Measurements from ENCODE around the gene CPA3. TPM values are rescaled to one million over a fixed set of nuclear protein-coding genes. Genes with fewer than 3 reads are reported as not detected.

The CPA3 gene
- total and polyA plus RNA-seq, 2 donors (not counting 1 experiment from before 2014, with no cell fraction given) = not detected

DNA sequence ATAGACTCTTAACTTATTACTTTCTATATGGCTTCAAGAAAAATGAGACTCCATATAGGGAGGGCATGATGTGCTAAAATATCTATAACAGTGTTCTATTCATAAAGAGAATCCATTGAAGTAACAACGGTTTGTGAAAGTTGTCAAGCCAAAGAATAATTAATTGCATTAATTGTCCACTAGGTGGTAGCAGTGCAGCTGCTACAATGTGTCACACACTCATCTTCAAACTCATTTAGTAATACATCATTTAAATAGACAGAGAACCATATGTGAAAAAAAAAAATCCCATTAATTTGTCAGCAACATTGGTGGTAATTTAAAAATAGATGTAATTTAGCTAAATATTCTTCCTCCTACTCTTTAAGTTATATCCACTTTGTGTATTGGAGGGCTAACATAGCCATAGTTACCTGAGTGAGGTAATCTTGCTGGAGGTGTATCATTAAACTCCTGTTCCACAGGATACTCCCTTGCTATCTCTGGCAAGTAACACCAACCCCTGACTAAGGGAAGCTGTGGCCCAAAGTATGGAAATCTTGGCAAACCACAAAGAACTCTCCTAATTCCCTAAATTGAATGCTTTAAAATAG, 3.7 kb upstream of the CPA3 start:
- peak; percentile 37 for DNase-seq
- Histone ChIP-seq H2AFZ (ENCODE audit: insufficient read depth, low read depth, low read length, poor library complexity, severe bottlenecking) (no peak overlapping the region), H3K9me3 (ENCODE audit: control extremely low read depth in 1 of 3, control insufficient read depth in 2 of 3, insufficient read depth in 1 of 3, low read length in 2 of 3) (no peaks in the 10 kb centered on the region), H3K27ac (ENCODE audit: low read length in 2 of 2) (no peak overlapping the region), H4K20me1 (ENCODE audit: control insufficient read depth, insufficient read depth, low read length, poor library complexity, severe bottlenecking) (no peaks in the 10 kb centered on the region), H3K4me2 (replicated peaks; ENCODE audit: low read depth, low read length, poor library complexity, severe bottlenecking) (no peak overlapping the region), H3K9ac (ENCODE audit: low read length) (no peak overlapping the region), H3K4me3 (ENCODE audit: control extremely low read depth in 1 of 5, extremely low read depth in 1 of 5, insufficient read depth in 1 of 5, low read depth in 2 of 5, low read length in 4 of 5) (no peak overlapping the region), H3K4me1 (ENCODE audit: control insufficient read depth in 2 of 2, insufficient read depth in 2 of 2, low read length in 2 of 2) (no peaks in the 10 kb centered on the region), H3K36me3 (replicated peaks in 1 of 2; ENCODE audit: control extremely low read depth in 1 of 2, control insufficient read depth in 1 of 2, extremely low read depth in 1 of 2, insufficient read depth in 2 of 2, low read length in 1 of 2) (no peaks in the 10 kb centered on the region), H3K79me2 (ENCODE audit: control insufficient read depth, insufficient read depth, low read length) (no peaks in the 10 kb centered on the region), H3K27me3 (replicated peaks in 1 of 4; ENCODE audit: control extremely low read depth in 1 of 4, control insufficient read depth in 3 of 4, insufficient read depth in 4 of 4, low read length in 3 of 4) (peaks cover 0 to 4% (median 0%) of the 10 kb centered on the region in 4 experiments)
- ChIA-PET CTCF (interaction anchor here (0.8 to 4.7 kb wide), 8 partner anchors 8 to 89 kb away, joined by 3 to 40 read pairs (median 7); no protein-coding TSS in a partner anchor), POLR2A (no interaction called here)
- Mint-ChIP-seq H3K27ac (no peak overlapping the region), H3K9me3 (ENCODE audit: insufficient read depth) (no peaks in the 10 kb centered on the region), H3K4me1 (no peaks in the 10 kb centered on the region), H3K4me3 (no peak overlapping the region), H3K27me3 (peaks cover 19% of the 10 kb centered on the region)
- no CpG with 5 or more reads among the region's 1 CpG for WGBS (ENCODE audit: insufficient coverage)
- no peak for TF ChIP-seq EZH2 (IDR thresholded peaks at IDR 0.05; ENCODE audit: borderline replicate concordance, insufficient read depth, low read depth, low read length, poor library complexity, severe bottlenecking)
- TF ChIP-seq, protein P1, sequence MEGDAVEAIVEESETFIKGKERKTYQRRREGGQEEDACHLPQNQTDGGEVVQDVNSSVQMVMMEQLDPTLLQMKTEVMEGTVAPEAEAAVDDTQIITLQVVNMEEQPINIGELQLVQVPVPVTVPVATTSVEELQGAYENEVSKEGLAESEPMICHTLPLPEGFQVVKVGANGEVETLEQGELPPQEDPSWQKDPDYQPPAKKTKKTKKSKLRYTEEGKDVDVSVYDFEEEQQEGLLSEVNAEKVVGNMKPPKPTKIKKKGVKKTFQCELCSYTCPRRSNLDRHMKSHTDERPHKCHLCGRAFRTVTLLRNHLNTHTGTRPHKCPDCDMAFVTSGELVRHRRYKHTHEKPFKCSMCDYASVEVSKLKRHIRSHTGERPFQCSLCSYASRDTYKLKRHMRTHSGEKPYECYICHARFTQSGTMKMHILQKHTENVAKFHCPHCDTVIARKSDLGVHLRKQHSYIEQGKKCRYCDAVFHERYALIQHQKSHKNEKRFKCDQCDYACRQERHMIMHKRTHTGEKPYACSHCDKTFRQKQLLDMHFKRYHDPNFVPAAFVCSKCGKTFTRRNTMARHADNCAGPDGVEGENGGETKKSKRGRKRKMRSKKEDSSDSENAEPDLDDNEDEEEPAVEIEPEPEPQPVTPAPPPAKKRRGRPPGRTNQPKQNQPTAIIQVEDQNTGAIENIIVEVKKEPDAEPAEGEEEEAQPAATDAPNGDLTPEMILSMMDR (IDR thresholded peaks at IDR 0.05) = peak; percentile 90
- intact Hi-C loops (cut with micrococcal nuclease) = loop anchor here (1.0 to 2.0 kb wide), 3 partner anchors 82 to 411 kb away; no protein-coding TSS in a partner anchor
- ATAC-seq (ENCODE audit: low read depth) = no peak

DNA sequence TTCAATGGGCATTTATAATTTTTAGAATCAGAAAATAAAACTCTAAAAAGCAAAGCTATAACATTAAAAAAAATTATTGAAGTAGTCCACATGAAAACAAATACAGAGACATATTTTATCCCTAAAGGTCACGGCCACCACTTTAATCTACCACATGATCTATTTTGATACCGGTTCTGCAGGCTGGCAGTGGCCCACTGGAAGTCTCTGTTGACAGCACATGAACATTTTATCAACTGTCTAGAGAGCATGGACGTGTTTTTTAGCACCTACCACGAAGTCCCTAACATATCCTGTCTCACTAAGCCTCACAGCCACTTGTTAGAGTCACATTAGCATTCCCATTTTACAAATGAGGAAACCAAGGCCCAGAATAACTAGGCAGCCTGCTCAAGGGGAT, 1.8 kb upstream of the CPA3 start:
- H3K4me1 Mint-ChIP-seq = no peaks in the 10 kb centered on the region
- Histone ChIP-seq H3K36me3 (replicated peaks in 1 of 2; ENCODE audit: control extremely low read depth in 1 of 2, control insufficient read depth in 1 of 2, extremely low read depth in 1 of 2, insufficient read depth in 2 of 2, low read length in 1 of 2) (no peaks in the 10 kb centered on the region), H3K4me1 (ENCODE audit: control insufficient read depth in 2 of 2, insufficient read depth in 2 of 2, low read length in 2 of 2) (no peaks in the 10 kb centered on the region), H3K27ac (ENCODE audit: low read length in 2 of 2) (no peak overlapping the region), H3K79me2 (ENCODE audit: control insufficient read depth, insufficient read depth, low read length) (no peaks in the 10 kb centered on the region), H3K27me3 (replicated peaks in 1 of 4; ENCODE audit: control extremely low read depth in 1 of 4, control insufficient read depth in 3 of 4, insufficient read depth in 4 of 4, low read length in 3 of 4) (peaks cover 0 to 4% (median 0%) of the 10 kb centered on the region in 4 experiments), H3K4me2 (replicated peaks; ENCODE audit: low read depth, low read length, poor library complexity, severe bottlenecking) (no peak overlapping the region), H2AFZ (ENCODE audit: insufficient read depth, low read depth, low read length, poor library complexity, severe bottlenecking) (no peak overlapping the region), H4K20me1 (ENCODE audit: control insufficient read depth, insufficient read depth, low read length, poor library complexity, severe bottlenecking) (no peaks in the 10 kb centered on the region), H3K4me3 (ENCODE audit: control extremely low read depth in 1 of 5, extremely low read depth in 1 of 5, insufficient read depth in 1 of 5, low read depth in 2 of 5, low read length in 4 of 5) (no peak overlapping the region), H3K9ac (ENCODE audit: low read length) (no peak overlapping the region), H3K9me3 (ENCODE audit: control extremely low read depth in 1 of 3, control insufficient read depth in 2 of 3, insufficient read depth in 1 of 3, low read length in 2 of 3) (no peaks in the 10 kb centered on the region)
- no peaks in the 10 kb centered on the region for H3K9me3 Mint-ChIP-seq (ENCODE audit: insufficient read depth)
- 43% methylated on average over 4 of the region's 4 CpGs for WGBS (ENCODE audit: insufficient coverage)
- TF ChIP-seq, protein P1 (IDR thresholded peaks at IDR 0.05) = no peak
- TF ChIP-seq EZH2 (IDR thresholded peaks at IDR 0.05; ENCODE audit: borderline replicate concordance, insufficient read depth, low read depth, low read length, poor library complexity, severe bottlenecking) = no peak
- ATAC-seq (ENCODE audit: low read depth) (no peak), DNase-seq (no peak)
- no peak overlapping the region for H3K27ac Mint-ChIP-seq
- ChIA-PET POLR2A (no interaction called here), CTCF (interaction anchor here (1.3 to 4.7 kb wide), 6 partner anchors 10 to 85 kb away, joined by 3 to 40 read pairs (median 5); no protein-coding TSS in a partner anchor)
- peaks cover 29% of the 10 kb centered on the region for H3K27me3 Mint-ChIP-seq
- intact Hi-C loops (cut with micrococcal nuclease) = no loop called here
- no peak overlapping the region for H3K4me3 Mint-ChIP-seq
